Measurements from ENCODE around the gene TNFRSF12A. TPM values are rescaled to one million over a fixed set of nuclear protein-coding genes. Genes with fewer than 3 reads are reported as not detected.

TNFRSF12A gene
- total RNA-seq, 1 donor from 2014 or later = 14.3 TPM

DNA sequence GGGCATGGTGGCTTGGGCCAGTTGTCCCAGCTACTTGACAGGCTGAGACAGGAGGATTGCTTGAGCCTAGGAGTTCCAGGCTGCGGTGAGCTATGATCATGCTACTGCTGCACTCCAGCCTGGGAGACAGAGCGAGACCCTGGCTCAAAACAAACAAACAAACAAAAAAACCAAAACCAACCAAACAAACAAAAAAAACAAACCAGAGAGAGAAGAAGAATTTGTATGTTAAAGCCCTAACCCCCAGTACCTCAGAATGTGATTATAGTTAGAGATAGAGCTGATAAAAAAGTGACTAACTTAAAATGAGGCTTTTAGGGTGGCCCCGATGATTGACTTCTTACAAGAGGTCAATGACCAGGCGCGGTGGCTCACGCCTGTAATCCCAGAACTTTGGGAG is 24.5 kb downstream of the TNFRSF12A start:
- no peak overlapping the region for H3K4me2 ChIP-seq

DNA sequence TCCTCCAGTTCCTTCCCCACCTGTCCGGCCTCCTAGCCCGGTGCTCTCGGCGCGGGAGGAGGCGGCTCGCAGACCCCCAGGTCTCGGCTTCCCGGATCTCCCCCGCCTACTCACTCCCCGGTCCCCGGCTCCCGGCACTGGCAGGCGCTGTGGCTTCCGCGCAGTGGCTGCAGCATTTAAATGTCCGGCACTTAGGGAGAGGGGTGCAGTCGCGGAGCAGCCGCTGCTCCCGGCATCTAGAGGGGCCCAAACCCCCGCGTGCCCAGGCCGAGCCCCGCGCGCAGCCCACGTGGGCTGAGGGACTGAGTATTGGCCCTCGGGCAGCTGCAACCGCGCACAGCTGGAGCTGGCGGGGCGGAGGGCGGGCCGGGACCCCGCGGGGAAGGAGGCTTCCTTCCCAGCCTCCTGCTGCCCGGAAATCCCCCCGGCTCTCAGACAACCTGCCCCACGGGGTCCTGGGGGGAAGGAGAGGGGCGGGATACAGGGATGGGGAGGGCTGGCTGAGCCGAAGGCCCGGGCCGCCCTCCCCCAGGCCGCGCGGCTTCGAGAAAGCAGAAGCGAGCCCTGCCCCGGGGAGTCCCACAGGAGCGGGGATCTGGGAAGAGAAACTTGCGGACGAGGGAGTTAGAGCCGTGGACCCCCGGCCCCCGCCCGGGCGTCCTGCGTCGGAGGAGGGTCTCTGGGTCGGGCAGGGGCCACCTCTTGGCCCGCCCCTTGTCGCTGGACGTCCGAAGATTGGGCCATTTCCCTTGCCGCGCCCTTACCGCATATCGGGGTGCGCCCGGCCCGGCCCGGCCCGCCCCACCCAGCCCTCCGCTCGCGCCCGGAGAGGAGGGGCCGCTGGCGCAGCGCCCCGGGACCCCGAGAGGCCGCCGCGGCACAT is 25.8 kb downstream of the TNFRSF12A start, which contains the start of gene MMP25:
Gene MMP25 (plus strand): TSS at position 804 of the 883 bp plus-strand sequence. CDS start 357 bp downstream, outside the sequence.
- H3K36me3 Mint-ChIP-seq = no peaks in the 10 kb centered on the region
- Histone ChIP-seq H3K4me1 (no peaks in the 10 kb centered on the region), H3K4me2 (peak within 1 kb of the TSS; percentile 91), H3K9me3 (ENCODE audit: low read depth) (no peaks in the 10 kb centered on the region), H3K4me3 (peak within 1 kb of the TSS; percentile 58), H3F3A (ENCODE audit: low read depth) (peaks cover 30% of the 10 kb centered on the region), H3K36me3 (no peaks in the 10 kb centered on the region), H3K9ac (no peak within 1 kb of the TSS), H3K27ac (no peak within 1 kb of the TSS), H2AFZ (replicated peaks) (peak within 1 kb of the TSS; percentile 55), H4K20me1 (ENCODE audit: low read depth) (peaks cover 13% of the 10 kb centered on the region), H3K27me3 (peaks cover 97% of the 10 kb centered on the region), H3K79me2 (ENCODE audit: low read depth) (no peaks in the 10 kb centered on the region)
- H3K4me1 Mint-ChIP-seq = peaks cover 5% of the 10 kb centered on the region
- peak within 1 kb of the TSS; percentile 86 for H3K4me3 Mint-ChIP-seq
- peak; percentile 66 for DNase-seq (ENCODE audit: low spot score)
- H3K27me3 Mint-ChIP-seq (ENCODE audit: insufficient read depth, low read depth) = peaks cover 42% of the 10 kb centered on the region
- H3K27ac Mint-ChIP-seq = no peak within 1 kb of the TSS
- TF ChIP-seq, protein P1, sequence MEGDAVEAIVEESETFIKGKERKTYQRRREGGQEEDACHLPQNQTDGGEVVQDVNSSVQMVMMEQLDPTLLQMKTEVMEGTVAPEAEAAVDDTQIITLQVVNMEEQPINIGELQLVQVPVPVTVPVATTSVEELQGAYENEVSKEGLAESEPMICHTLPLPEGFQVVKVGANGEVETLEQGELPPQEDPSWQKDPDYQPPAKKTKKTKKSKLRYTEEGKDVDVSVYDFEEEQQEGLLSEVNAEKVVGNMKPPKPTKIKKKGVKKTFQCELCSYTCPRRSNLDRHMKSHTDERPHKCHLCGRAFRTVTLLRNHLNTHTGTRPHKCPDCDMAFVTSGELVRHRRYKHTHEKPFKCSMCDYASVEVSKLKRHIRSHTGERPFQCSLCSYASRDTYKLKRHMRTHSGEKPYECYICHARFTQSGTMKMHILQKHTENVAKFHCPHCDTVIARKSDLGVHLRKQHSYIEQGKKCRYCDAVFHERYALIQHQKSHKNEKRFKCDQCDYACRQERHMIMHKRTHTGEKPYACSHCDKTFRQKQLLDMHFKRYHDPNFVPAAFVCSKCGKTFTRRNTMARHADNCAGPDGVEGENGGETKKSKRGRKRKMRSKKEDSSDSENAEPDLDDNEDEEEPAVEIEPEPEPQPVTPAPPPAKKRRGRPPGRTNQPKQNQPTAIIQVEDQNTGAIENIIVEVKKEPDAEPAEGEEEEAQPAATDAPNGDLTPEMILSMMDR (IDR thresholded peaks at IDR 0.05) = no peak
- TF ChIP-seq EZH2phosphoT487 (IDR thresholded peaks at IDR 0.05) = peak; percentile 50
- peak; percentile 81 for TF ChIP-seq EZH2 (IDR thresholded peaks at IDR 0.05)
- no peaks in the 10 kb centered on the region for H3K9me3 Mint-ChIP-seq

More for the DNA sequence above, 24.5 kb downstream of the TNFRSF12A start:
- Histone ChIP-seq H2AFZ (replicated peaks) (no peak overlapping the region), H3K36me3 (no peaks in the 10 kb centered on the region), H3F3A (ENCODE audit: low read depth) (peaks cover 30% of the 10 kb centered on the region), H3K27me3 (peaks cover 96% of the 10 kb centered on the region), H3K27ac (no peak overlapping the region), H3K4me1 (no peaks in the 10 kb centered on the region), H3K79me2 (ENCODE audit: low read depth) (no peaks in the 10 kb centered on the region), H3K9ac (no peak overlapping the region), H4K20me1 (ENCODE audit: low read depth) (peaks cover 13% of the 10 kb centered on the region), H3K9me3 (ENCODE audit: low read depth) (no peaks in the 10 kb centered on the region), H3K4me3 (no peak overlapping the region)
- peaks cover 46% of the 10 kb centered on the region for H3K27me3 Mint-ChIP-seq (ENCODE audit: insufficient read depth, low read depth)
- no peak overlapping the region for H3K27ac Mint-ChIP-seq
- TF ChIP-seq, protein P1 (IDR thresholded peaks at IDR 0.05) = no peak
- no peaks in the 10 kb centered on the region for H3K9me3 Mint-ChIP-seq
- H3K4me3 Mint-ChIP-seq = peak overlapping the region; percentile 86
- H3K36me3 Mint-ChIP-seq = no peaks in the 10 kb centered on the region
- peaks cover 5% of the 10 kb centered on the region for H3K4me1 Mint-ChIP-seq
- no peak for DNase-seq (ENCODE audit: low spot score)

DNA sequence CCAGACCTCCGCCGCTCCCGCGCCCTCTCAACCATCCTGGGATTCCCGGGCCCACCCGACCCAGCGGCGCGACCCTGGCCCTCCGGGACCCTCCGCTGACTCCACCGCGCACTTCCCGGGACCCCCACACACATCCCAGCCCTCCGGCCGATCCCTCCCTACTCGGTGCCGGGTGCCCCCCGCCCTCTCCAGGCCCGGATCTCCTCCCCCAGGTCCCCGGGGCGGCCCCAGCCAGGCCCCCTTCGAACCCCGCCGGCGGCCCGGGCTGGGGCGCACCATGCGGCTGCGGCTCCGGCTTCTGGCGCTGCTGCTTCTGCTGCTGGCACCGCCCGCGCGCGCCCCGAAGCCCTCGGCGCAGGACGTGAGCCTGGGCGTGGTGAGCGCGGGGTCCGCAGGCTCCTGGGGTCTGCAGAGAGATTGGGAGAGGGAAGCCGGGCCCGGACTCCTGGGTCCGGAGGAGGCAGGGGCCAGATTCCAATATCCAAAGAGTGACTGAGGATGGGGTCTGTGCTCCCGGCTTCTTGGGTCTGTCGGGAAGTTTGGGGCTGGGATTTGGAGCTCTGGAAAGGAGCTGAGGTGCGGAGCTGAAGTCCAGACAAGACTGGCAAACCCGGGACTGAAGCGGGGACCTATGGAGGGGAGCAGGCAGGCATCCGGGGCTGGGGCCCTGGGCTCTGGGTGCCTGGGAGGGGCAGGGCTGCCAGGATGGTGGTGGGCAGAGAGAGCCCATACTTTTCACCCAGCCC is 26.6 kb downstream of the TNFRSF12A start:
- H3K27me3 ChIP-seq = peaks cover 93% of the 10 kb centered on the region
- Mint-ChIP-seq H3K4me3 (peak overlapping the region; percentile 80), H3K4me1 (peaks cover 5% of the 10 kb centered on the region), H3K27me3 (ENCODE audit: insufficient read depth, low read depth) (peaks cover 45% of the 10 kb centered on the region), H3K9me3 (no peaks in the 10 kb centered on the region), H3K27ac (no peak overlapping the region), H3K36me3 (no peaks in the 10 kb centered on the region)
- TF ChIP-seq, protein P1 (IDR thresholded peaks at IDR 0.05) = no peak
- TF ChIP-seq EZH2phosphoT487 (IDR thresholded peaks at IDR 0.05) (peak; percentile 87), EZH2 (IDR thresholded peaks at IDR 0.05) (peak; percentile 92)
- peak overlapping the region; percentile 58 for H3K4me3 ChIP-seq
- DNase-seq (ENCODE audit: low spot score) = peak; percentile 61
- peaks cover 13% of the 10 kb centered on the region for H4K20me1 ChIP-seq (ENCODE audit: low read depth)
- no peak overlapping the region for H3K27ac ChIP-seq
- H3K9ac ChIP-seq = no peak overlapping the region
- H3K36me3 ChIP-seq = no peaks in the 10 kb centered on the region
- H3K4me1 ChIP-seq = no peaks in the 10 kb centered on the region
- H3K79me2 ChIP-seq (ENCODE audit: low read depth) = no peaks in the 10 kb centered on the region
- H3K9me3 ChIP-seq (ENCODE audit: low read depth) = no peaks in the 10 kb centered on the region
- peak overlapping the region; percentile 91 for H3K4me2 ChIP-seq
- H2AFZ ChIP-seq (replicated peaks) = peak overlapping the region; percentile 55
- H3F3A ChIP-seq (ENCODE audit: low read depth) = peaks cover 30% of the 10 kb centered on the region
